HG02798 (cell line): ENCODE results near the gene LHX1.

ENCODE experiments used
- ATAC-seq: cut with Tn5 transposase; IDR thresholded peaks from one replicate; pipeline ENCODE4 v1.9.1; 2021; ENCODE audit warnings: mild to moderate bottlenecking; ENCODE audit not compliant: unreplicated experiment, poor library complexity

The LHX1 gene

DNA sequence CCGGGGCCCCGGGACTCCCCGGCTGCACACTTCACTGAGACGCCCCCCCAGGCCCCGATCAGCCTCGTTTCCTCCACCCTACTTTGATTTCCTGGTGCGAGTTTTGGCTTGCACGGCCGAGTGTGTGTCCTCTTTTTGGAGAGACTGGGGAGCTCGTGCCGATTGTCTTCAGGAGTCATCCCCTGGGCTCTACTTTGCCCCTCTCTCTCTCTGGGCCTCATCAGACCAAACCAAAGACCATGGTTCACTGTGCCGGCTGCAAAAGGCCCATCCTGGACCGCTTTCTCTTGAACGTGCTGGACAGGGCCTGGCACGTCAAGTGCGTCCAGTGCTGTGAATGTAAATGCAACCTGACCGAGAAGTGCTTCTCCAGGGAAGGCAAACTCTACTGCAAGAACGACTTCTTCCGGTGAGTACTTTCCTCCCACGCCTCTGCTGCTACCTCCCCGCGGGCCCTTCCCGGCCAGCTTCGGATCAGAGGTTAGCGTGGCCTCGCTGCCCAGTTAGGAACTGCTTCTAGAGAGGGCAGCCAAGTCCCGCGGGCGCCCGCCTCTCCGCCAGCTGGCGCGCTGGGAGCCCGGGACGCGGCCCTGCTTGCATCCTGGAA is 787 bp downstream of the LHX1 start:
- ATAC-seq = no peak

DNA sequence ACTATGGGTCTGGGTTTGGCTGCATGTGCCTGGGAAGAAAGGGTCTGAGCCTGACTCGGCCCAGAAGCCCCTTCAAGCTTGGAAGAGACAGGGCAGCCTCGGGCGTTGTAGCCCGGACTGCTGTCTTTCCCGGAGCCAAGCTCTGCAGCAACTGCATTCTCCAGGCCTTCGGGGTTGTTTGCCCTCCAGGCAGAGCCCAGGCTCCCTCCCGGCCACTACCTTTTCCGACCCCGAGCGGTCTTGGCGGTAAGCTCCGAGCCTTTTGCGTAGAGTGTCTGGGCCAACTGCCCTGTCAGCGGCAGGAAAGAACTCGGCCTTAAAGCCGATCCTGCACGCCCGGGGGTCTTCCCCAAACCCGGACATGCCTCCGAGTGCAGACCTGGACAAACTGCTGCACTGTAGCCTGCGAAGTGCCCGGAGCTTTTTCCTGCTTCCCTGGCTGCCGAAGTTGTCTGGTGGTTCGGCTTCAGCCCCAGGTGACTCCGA is 1.3 kb downstream of the LHX1 start:
- ATAC-seq = no peak

DNA sequence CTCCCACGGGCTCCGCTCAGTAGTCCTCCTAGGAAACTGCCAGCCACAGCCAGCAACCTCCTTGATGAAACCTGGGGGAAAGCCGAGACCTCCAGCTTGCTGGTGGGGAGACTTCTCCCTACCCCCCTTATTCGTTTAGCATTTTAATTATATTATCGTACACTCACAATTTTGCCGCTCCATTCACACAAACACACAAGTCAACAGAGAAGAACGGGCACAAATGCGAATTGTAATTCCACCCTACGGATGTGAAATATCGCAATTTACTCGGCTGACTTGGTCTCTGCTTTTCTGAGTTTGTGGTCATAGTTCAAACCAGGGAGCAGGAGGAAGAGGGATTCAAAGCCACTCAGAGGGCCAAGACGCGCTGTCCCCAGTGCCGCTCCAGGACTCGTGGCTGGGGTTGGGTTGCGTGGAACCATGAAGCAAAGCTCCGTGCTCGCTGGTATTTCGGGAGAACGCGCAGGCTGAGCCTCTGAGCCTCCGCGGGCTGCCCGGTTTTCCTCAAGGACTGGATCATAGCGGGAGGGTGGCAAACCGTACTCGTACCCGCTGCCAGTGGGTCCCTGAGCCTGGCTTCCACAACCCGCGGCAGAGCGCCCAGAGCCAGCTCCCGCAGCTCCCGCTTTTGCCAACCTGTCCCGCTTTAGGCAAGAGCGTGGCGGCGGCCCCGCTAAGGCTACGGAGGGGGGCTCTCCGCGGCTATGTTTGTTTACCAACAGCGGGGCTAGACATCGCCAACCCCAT is 2.0 kb downstream of the LHX1 start:
- no peak for ATAC-seq

DNA sequence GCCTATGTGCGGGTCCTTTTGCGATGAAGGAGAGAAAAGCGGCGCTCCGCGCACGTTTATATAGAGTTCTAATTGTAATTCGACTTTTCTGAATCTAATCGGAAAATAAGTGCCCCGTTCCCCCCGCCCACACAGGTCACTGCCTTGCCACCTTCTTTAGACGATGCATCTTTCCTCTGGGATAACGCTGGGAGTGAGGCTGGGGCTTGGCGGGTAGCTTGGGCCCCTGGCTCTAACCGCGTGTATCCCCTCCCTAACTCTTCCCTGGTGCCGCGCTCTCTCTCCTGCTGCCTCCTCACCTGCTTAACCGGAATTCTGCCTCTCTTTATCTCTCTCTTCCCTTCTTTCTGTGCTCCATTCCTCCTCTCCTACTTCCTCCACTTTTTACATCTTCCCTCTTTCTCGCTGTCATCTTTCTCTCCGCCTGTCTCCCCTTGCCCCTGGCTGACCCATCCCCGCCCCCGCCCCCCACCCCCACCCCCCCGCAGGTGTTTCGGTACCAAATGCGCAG is 2.6 kb downstream of the LHX1 start:
- ATAC-seq = no peak

DNA sequence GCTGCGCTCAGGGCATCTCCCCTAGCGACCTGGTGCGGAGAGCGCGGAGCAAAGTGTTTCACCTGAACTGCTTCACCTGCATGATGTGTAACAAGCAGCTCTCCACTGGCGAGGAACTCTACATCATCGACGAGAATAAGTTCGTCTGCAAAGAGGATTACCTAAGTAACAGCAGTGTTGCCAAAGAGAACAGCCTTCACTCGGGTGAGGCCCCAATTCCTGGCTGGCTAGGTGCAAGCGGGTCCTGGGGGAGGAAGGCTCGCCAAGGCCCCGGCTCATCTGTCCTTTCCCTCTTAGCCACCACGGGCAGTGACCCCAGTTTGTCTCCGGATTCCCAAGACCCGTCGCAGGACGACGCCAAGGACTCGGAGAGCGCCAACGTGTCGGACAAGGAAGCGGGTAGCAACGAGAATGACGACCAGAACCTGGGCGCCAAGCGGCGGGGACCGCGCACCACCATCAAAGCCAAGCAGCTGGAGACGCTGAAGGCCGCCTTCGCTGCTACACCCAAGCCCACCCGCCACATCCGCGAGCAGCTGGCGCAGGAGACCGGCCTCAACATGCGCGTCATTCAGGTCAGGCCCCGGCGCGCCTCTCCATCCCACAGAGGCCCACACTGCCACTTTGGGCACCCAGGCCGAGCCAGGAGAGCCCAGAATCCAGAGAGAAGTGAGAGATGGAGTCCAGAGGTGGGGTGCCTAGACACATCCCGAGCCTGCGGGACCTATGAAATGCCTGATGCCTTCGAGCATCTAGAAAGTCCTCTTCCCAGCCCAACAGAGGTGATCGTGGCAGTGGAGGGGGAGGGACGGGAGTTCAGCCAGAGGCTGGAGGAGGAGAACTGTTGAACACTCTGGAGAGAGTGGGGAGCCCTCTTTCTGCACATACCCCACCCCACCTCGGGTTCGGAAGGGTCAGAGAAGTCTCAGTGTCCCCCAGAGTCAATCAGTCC is 3.3 kb downstream of the LHX1 start:
- no peak for ATAC-seq

DNA sequence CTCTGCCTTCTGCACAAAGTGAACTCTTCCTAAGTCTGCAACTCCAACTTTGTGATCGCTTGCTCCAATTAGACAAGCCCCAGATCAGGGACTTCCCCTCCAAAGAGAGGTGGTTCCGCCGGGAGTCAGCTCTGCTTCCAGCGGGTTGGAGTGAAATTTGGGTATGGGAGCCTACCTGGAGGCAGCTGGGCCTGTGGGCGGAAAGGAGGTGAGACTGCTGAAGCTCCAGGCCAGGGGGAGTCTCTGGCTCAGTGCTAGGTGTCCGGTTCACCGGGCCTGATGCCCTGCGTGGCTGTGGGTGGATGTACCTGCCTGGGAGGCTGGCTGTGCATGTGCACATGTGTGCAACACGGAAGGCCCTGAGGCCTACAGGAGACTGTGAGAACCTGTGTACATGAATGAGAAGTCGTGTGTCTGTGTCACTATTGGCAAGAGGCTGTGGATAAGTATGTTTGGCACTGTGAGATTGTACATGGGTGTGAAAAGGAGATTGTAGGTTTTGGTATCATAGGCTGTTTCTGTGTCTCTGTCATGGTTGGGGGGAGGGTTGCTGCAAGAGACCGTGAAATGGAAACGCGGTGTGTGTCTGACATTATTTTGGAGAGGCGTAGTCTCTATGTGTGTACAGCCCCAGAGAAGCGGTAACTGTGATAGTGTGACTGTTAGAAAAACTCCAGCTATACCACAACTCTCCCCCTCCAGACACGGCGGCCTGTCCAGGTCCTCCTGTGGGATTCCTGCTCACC is 4.2 kb downstream of the LHX1 start:
- no peak for ATAC-seq

DNA sequence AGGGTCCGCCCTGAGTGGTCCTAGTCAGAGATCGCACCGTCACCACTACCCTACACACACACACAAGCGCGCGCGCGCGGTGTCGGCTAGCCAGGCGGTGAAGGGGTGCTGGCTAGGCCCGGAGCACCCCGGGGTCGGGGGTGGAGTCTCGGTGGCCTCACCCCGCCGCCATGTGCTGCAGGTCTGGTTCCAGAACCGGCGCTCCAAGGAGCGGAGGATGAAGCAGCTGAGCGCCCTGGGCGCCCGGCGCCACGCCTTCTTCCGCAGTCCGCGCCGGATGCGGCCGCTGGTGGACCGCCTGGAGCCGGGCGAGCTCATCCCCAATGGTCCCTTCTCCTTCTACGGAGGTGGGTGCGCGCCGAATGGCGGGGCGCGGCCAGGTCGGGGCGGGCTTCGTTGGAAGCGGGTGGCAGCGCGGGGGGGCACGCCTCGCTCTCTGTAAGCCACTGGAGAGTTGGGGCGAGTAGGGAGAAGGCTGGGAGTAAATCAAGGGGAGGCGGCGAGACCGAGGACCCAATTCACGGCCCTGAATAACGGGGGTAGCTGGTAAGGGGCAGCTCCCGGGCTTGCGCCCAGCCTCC is 4.8 kb downstream of the LHX1 start:
- ATAC-seq = no peak

DNA sequence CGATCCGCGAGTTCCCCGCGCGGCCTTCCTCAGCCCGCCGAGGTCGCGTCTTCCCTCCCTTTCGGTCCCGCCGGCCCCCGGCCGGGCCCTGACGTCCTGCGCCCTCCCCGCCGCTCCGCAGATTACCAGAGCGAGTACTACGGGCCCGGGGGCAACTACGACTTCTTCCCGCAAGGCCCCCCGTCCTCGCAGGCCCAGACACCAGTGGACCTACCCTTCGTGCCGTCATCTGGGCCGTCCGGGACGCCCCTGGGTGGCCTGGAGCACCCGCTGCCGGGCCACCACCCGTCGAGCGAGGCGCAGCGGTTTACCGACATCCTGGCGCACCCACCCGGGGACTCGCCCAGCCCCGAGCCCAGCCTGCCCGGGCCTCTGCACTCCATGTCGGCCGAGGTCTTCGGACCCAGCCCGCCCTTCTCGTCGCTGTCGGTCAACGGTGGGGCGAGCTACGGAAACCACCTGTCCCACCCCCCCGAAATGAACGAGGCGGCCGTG is 5.4 kb downstream of the LHX1 start:
- ATAC-seq = no peak

DNA sequence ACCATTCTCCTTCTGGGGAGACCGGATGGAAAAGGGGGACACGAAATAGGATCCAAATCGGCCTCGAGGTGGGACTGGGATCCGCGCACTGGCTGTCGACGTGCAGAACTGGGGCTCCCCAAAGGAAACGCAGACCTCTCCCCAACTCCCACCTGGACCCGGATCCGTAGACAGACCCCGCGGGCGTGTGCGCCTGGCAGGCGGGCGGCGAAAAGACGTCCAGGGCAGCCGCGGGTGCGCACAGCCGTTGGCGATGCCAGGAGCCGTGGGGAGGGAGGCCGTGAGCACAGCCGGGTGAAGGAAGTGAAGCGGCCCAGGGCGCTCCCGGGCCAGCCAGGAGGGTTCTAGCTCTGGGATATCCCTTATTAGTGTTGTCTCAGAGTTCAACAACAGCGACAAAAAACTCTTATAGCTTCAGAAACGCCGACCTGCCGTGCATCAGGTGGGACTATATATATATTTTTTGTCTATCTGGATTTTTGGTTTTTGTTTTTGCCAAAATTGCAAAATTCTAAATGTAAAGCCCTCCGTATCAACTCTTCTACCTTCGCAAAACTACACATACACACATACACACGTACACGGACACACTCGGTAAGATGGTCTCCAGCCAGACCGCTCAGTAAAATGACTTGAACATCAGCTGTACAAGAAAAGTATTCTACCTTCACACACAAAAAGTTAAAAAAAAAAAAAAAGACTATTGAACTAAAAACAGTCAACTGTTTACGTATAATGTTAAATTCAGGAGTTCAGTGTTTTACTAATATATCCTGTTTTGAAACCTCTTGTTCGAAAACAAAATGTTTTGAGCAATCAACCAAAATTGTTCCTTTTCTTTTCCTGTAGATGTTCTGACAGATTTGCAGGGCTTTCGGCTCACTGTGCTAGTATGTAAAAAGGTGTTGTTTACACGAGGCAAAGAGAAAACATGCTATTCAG is 6.2 kb downstream of the LHX1 start:
- no peak for ATAC-seq

DNA sequence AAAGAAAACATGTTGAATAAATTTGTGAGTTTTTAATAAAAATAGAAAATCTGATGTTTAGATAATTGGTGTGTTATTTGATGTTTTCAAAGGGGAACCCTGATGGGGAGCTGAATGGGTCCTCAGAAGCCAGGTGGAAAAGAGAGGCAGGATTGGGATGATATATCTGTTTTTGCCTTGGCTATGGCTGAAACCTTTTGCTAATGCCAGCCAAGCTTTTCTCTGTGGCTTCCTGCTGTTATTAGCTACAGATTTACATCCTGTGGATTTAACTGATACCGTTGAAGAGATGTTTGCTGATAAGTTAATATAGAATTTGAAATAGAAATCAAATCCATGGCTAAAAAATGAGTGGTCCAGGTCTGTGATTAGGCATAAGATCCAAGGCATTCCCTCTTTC is 7.3 kb downstream of the LHX1 start:
- ATAC-seq = no peak

DNA sequence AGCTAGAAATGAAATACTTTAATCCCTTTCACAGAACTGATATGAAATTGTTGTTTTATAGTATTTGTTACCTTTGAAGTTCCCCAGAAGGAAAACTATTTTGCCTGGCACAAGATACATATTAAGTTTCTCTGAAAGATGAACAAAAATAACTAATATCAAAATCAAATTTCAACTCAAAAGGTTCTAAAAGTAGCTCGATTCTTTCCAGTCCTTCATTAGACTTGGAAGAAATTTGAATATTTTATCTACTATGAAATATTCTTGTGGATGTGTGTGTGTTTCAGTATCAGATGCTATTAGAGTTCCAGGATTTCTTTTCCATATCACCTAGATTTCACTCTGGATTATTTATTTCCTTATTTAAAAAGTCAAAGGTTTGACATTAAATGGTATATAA is 7.9 kb downstream of the LHX1 start:
- ATAC-seq = no peak

DNA sequence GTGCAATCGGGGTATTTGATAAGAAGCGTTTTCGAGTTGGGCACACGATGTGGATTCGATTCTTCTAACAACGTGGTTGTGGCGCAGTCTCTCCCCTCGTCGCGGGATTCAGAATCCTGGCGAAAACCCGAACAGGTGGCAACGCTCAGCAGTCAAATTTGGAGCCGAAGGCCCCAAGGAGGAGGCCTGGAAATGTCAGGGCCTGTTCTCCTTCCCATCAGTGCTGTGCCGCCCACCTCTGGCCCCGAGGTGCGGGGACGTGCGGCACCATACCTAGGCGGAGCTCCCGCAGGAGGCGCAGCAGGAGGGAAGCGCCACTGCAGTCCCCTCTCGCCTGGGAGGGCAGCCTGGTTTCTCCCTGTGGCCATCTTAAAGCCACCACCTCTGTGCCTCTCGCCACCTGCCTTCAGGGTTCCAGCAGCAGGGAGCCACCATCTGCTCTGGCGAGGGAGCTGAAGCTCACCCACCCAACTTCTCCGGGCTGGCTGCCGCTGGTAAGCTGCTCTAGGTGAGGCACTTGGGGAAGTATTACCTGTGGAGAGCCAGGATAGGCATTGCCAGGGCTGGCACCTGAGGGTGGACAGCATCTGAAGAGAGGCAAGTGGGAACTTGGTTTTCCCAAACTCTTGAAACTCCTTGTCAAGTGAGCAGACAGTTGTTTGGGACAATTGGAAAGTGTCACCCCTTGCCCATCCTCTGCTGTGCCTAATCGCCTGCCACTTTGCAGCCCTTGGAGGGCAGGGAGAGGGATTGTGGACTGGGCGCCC is 8.9 kb downstream of the LHX1 start:
- ATAC-seq = no peak

DNA sequence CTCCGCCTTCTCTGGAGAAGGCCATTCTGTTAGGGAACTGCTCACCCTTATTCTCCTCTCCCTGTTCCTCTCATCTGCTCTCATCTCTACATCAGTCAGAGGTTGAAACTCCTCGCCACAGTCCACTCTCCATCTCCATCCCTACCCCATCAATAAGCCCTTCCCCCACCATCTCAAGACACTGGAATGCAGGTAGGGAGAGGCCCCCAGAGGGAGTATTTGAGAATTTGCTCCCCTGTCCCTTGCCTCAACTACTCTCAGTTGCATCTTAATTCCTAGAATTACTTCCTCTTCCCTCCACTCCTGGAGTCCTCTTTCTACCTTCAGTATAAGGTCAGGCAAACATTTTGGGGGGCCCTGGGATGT is 9.4 kb downstream of the LHX1 start:
- no peak for ATAC-seq

DNA sequence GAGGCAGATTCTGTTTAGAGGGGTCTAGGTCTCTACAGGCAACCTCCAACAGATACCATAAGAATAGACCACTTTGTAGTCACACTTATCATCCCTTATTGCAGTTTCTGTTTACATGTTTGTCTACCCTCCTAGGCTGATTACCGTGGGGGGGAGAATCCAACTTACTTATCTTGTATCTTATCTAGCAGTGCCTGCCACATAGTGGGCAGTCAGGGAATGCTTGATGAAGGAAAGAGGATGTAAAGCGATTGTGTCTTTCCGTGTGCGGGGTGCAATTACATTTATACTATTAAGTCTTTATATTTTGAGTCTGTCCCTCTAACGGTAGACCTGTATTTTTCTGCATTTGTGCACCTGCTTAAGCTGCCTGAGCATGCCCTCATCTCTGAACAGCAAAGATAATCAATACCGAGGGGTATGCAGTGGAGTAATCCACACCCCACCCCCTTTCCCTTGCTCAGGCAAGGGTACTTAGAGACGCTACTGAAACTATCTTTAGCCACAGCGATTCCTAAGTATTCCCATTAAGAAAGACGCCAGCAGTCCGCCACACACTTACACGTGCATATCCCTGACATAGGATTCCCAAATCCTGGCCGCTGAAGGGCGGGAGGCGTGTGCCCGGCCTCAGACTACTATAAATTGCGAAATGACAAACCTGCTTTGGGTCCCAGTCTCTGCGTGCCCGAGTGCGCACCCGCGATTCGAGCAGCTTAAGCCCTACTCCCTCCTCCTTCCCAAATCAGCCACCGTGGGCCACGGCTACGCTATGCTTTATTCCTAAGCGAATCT is 10.8 kb downstream of the LHX1 start:
- ATAC-seq = no peak

DNA sequence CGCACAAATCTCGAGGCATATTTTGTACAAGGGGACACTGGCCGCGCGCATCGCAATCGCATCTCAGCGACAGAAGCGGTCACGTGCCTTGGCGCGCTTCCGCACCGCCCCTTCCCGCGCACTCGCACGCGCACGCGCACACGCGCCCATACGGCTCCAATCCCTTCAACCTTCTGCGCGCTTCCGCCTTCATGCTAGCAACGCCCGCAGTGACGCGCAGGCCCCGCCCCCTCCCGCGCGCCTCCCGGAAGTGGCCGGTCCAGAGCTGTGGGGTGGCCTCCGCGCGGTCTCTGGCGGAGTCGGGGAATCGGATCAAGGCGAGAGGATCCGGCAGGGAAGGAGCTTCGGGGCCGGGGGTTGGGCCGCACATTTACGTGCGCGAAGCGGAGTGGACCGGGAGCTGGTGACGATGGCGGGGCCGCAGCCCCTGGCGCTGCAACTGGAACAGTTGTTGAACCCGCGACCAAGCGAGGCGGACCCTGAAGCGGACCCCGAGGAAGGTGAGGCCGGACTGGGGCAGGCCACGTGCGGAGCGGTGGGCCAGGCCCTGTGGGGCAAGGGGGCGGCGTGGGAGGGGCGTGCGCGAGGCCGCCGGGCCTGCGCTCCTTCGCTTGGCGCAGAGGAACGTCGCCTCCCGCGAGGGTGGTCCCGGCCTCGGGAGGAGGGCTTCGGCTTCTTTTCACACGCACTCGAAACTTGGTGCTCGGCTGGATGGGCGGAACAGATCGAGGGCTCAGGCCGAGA is 11.6 kb downstream of the LHX1 start, which contains the start of gene AATF:
Gene AATF (plus strand): TSS at position 238 of the 744 bp plus-strand sequence. CDS start 172 bp downstream, at position 410.
- peak; percentile 96 for ATAC-seq

DNA sequence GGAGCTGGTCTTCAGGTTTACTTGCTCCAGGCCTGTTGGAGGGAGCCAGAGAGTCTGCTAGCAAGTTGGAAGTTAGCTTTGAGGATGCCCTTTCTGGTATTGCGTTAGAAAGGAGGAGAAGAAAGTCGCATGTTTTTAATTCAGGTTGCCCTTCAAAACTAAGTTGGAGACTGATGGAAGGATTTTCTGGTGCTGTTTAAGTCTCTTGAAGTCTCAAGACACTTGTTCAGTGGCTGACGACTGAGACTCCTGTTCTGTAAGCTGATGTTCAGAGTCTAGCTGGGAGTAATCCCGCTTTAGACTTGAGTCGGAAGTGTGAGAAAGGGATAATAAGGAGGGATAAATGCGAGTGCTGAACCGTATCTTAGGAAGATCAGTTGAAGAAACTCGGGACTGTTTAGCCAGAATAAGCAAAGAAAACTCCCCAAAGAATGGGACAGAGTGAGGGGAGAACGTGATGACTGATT is 12.2 kb downstream of the LHX1 start:
- no peak for ATAC-seq
